ENCODE measurements around the gene PLSCR5. TPM values are rescaled to one million over a fixed set of nuclear protein-coding genes. Genes with fewer than 3 reads are reported as not detected.

The PLSCR5 gene
- total RNA-seq, 1 donor from 2014 or later = not detected

DNA sequence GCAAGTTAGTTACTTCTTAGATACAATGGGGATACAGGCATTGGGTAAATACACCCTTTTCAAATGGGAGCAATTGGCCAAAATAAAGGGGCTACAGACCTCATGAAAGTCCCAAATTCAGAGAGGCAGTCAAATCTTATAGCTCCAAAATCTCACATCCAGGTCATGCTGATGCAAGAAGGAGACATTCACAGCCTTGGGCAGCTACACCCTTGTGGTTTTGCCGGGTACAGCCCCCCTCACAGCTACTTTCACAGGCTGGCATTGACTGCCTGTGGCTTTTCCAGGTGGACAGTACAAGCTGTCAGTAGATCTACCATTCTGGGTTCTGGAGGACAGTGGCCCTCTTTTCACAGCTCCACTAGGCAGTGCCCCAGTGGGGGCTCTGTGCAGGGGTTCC lies 43.3 kb downstream of the PLSCR5 start:
- Histone ChIP-seq H4K20me1 (ENCODE audit: low read depth) (no peaks in the 10 kb centered on the region), H3K9me3 (ENCODE audit: low read depth) (no peaks in the 10 kb centered on the region), H3K79me2 (ENCODE audit: low read depth) (no peaks in the 10 kb centered on the region), H3K36me3 (no peaks in the 10 kb centered on the region), H3K9ac (no peak overlapping the region), H3K4me1 (no peaks in the 10 kb centered on the region), H3K27me3 (no peaks in the 10 kb centered on the region), H3K4me2 (no peak overlapping the region), H2AFZ (replicated peaks) (no peak overlapping the region), H3F3A (ENCODE audit: low read depth) (no peaks in the 10 kb centered on the region), H3K27ac (no peak overlapping the region), H3K4me3 (no peak overlapping the region)
- H3K36me3 Mint-ChIP-seq = no peaks in the 10 kb centered on the region
- no peak overlapping the region for H3K4me3 Mint-ChIP-seq
- no peaks in the 10 kb centered on the region for H3K9me3 Mint-ChIP-seq
- no peak for DNase-seq (ENCODE audit: low spot score)
- no peaks in the 10 kb centered on the region for H3K4me1 Mint-ChIP-seq
- no peak overlapping the region for H3K27ac Mint-ChIP-seq
- H3K27me3 Mint-ChIP-seq (ENCODE audit: insufficient read depth, low read depth) = no peaks in the 10 kb centered on the region
- TF ChIP-seq, protein P1, sequence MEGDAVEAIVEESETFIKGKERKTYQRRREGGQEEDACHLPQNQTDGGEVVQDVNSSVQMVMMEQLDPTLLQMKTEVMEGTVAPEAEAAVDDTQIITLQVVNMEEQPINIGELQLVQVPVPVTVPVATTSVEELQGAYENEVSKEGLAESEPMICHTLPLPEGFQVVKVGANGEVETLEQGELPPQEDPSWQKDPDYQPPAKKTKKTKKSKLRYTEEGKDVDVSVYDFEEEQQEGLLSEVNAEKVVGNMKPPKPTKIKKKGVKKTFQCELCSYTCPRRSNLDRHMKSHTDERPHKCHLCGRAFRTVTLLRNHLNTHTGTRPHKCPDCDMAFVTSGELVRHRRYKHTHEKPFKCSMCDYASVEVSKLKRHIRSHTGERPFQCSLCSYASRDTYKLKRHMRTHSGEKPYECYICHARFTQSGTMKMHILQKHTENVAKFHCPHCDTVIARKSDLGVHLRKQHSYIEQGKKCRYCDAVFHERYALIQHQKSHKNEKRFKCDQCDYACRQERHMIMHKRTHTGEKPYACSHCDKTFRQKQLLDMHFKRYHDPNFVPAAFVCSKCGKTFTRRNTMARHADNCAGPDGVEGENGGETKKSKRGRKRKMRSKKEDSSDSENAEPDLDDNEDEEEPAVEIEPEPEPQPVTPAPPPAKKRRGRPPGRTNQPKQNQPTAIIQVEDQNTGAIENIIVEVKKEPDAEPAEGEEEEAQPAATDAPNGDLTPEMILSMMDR (IDR thresholded peaks at IDR 0.05) = no peak

DNA sequence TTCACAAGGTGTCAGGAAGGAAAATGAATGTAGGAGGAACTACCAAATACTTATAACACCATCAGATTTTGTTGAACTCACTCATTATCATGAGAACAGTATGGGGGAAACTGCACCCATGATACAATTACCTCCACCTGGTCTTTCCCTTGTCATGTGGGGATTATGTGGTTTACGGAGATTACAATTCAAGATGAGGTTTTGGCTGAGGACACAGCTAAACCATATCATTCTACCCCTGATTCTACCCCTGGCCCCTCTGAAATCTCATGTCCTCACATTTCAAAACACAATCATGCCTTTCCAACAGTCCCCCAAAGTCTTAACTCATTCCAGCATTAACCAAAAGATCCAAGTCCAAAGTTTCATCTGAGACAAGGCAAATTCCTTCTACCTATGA lies 43.7 kb downstream of the PLSCR5 start:
- DNase-seq (ENCODE audit: low spot score) = no peak
- H3K4me2 ChIP-seq = no peak overlapping the region
- H3K4me3 ChIP-seq = no peak overlapping the region
- TF ChIP-seq, protein P1 (IDR thresholded peaks at IDR 0.05) = no peak
- H3K9me3 Mint-ChIP-seq = no peaks in the 10 kb centered on the region
- H3K27me3 ChIP-seq = no peaks in the 10 kb centered on the region
- H3K4me1 ChIP-seq = no peaks in the 10 kb centered on the region
- H3K79me2 ChIP-seq (ENCODE audit: low read depth) = no peaks in the 10 kb centered on the region
- H3F3A ChIP-seq (ENCODE audit: low read depth) = no peaks in the 10 kb centered on the region
- H3K36me3 ChIP-seq = no peaks in the 10 kb centered on the region
- no peak overlapping the region for H2AFZ ChIP-seq (replicated peaks)
- H3K27ac Mint-ChIP-seq = no peak overlapping the region
- H3K27ac ChIP-seq = no peak overlapping the region
- H4K20me1 ChIP-seq (ENCODE audit: low read depth) = no peaks in the 10 kb centered on the region
- H3K36me3 Mint-ChIP-seq = no peaks in the 10 kb centered on the region
- no peak overlapping the region for H3K9ac ChIP-seq
- no peaks in the 10 kb centered on the region for H3K4me1 Mint-ChIP-seq
- H3K27me3 Mint-ChIP-seq (ENCODE audit: insufficient read depth, low read depth) = no peaks in the 10 kb centered on the region
- H3K4me3 Mint-ChIP-seq = no peak overlapping the region
- H3K9me3 ChIP-seq (ENCODE audit: low read depth) = no peaks in the 10 kb centered on the region

DNA sequence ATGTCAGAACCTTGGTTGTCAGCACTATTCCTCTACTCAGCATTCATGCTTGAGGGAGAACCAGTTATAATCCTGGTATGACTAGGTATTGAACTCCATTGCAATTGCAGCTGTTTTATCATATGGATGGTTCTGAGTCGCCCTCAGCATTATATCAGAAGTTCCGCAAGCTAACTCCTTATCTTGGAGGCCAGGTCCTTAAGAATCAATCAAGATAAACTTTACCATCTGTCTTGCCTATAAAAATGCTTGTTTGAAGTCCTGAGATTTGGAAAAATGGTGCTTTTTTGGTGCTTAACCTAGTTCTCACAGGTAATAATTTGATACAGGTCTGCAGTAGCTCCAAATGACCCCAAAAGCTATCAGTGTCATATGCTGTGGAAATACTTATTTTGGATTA lies 44.5 kb downstream of the PLSCR5 start:
- TF ChIP-seq EZH2phosphoT487 (IDR thresholded peaks at IDR 0.05) (no peak), EZH2 (IDR thresholded peaks at IDR 0.05) (no peak)
- TF ChIP-seq, protein P1 (IDR thresholded peaks at IDR 0.05) = no peak
- no peak overlapping the region for H3K27ac ChIP-seq

DNA sequence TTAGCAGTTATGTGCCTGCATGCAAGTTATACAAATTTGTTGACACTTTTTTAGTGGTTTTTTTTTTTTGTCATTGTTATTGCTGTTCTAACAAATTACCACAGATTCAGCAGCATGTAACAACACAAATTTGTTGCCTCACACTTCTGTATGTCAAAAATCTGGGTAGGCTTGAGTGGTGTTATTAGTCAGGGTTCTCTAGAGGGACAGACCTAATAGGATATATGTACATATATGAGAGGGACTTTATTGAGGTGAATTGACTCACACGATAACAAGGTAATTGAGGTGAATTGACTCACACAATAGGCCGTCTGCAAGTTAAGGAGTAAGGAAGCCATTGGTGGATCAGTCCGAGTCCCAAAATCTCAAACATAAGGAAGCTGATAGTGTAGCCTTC lies 45.8 kb downstream of the PLSCR5 start:
- Histone ChIP-seq H3K4me1 (no peaks in the 10 kb centered on the region), H3K36me3 (no peaks in the 10 kb centered on the region), H3K4me3 (no peak overlapping the region), H2AFZ (replicated peaks) (no peak overlapping the region), H3K79me2 (ENCODE audit: low read depth) (no peaks in the 10 kb centered on the region), H3K9ac (no peak overlapping the region), H3K9me3 (ENCODE audit: low read depth) (no peaks in the 10 kb centered on the region), H3K27ac (no peak overlapping the region), H4K20me1 (ENCODE audit: low read depth) (no peaks in the 10 kb centered on the region), H3K4me2 (no peak overlapping the region), H3K27me3 (no peaks in the 10 kb centered on the region), H3F3A (ENCODE audit: low read depth) (no peaks in the 10 kb centered on the region)
- no peaks in the 10 kb centered on the region for H3K27me3 Mint-ChIP-seq (ENCODE audit: insufficient read depth, low read depth)
- H3K4me1 Mint-ChIP-seq = no peaks in the 10 kb centered on the region
- no peak overlapping the region for H3K4me3 Mint-ChIP-seq
- TF ChIP-seq EZH2 (IDR thresholded peaks at IDR 0.05) (no peak), EZH2phosphoT487 (IDR thresholded peaks at IDR 0.05) (no peak)
- TF ChIP-seq, protein P1 (IDR thresholded peaks at IDR 0.05) = no peak
- no peak for DNase-seq (ENCODE audit: low spot score)
- H3K36me3 Mint-ChIP-seq = no peaks in the 10 kb centered on the region
- H3K27ac Mint-ChIP-seq = no peak overlapping the region
- no peaks in the 10 kb centered on the region for H3K9me3 Mint-ChIP-seq

More for the DNA sequence above, 44.5 kb downstream of the PLSCR5 start:
- H3K36me3 ChIP-seq = no peaks in the 10 kb centered on the region
- DNase-seq (ENCODE audit: low spot score) = no peak
- Mint-ChIP-seq H3K4me1 (no peaks in the 10 kb centered on the region), H3K4me3 (no peak overlapping the region), H3K27ac (no peak overlapping the region), H3K9me3 (no peaks in the 10 kb centered on the region), H3K36me3 (no peaks in the 10 kb centered on the region), H3K27me3 (ENCODE audit: insufficient read depth, low read depth) (no peaks in the 10 kb centered on the region)
- no peak overlapping the region for H3K9ac ChIP-seq
- no peaks in the 10 kb centered on the region for H3K79me2 ChIP-seq (ENCODE audit: low read depth)
- no peak overlapping the region for H3K4me3 ChIP-seq
- no peaks in the 10 kb centered on the region for H3K4me1 ChIP-seq
- no peak overlapping the region for H3K4me2 ChIP-seq
- no peaks in the 10 kb centered on the region for H3K9me3 ChIP-seq (ENCODE audit: low read depth)
- no peaks in the 10 kb centered on the region for H3F3A ChIP-seq (ENCODE audit: low read depth)
- no peaks in the 10 kb centered on the region for H4K20me1 ChIP-seq (ENCODE audit: low read depth)
- H3K27me3 ChIP-seq = no peaks in the 10 kb centered on the region
- no peak overlapping the region for H2AFZ ChIP-seq (replicated peaks)
